Loucy (cell line): ENCODE measurements around the gene AKT1S1.

Experiments used
- EZH2phosphoT487 ChIP-seq: fragments of 200-600 bp; IDR thresholded peaks from 2 replicates; pipeline ENCODE4 v1.6.1; 2018; ENCODE audit warnings: antibody characterized with exemption, mild to moderate bottlenecking, moderate library complexity, borderline replicate concordance
- TF ChIP-seq, protein P1 (sequence below): fragments of 200-600 bp; sonication (generic); conservative IDR thresholded peaks from 2 replicates; pipeline ENCODE4 v1.5.1; 2014; ENCODE audit warnings: mild to moderate bottlenecking, antibody characterized with exemption, low read length

DNA sequence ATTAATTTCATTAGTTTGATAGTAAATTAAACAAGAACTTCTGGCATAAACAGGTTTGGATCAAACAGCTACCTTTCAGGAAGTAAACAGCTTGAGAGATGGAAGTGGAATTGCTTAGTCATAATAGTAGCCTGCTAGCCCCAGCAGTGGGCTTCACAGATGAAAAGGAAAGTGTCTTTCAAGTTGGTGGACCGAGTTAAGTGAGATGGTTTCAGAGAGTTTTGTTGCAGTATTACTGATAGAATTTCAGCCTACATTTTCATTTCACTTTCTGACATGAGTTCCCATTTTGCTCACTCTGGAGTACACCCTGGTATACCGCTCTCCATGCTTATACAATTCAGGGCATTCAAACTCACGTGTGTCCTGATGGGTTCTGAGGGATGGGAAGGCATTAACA lies 28.2 kb downstream of the AKT1S1 start:
- TF ChIP-seq, protein P1, sequence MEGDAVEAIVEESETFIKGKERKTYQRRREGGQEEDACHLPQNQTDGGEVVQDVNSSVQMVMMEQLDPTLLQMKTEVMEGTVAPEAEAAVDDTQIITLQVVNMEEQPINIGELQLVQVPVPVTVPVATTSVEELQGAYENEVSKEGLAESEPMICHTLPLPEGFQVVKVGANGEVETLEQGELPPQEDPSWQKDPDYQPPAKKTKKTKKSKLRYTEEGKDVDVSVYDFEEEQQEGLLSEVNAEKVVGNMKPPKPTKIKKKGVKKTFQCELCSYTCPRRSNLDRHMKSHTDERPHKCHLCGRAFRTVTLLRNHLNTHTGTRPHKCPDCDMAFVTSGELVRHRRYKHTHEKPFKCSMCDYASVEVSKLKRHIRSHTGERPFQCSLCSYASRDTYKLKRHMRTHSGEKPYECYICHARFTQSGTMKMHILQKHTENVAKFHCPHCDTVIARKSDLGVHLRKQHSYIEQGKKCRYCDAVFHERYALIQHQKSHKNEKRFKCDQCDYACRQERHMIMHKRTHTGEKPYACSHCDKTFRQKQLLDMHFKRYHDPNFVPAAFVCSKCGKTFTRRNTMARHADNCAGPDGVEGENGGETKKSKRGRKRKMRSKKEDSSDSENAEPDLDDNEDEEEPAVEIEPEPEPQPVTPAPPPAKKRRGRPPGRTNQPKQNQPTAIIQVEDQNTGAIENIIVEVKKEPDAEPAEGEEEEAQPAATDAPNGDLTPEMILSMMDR, result no peak
- TF ChIP-seq EZH2phosphoT487, result no peak
